LNCaP clone FGC (cell line): ENCODE results near the gene COL27A1.

ENCODE experiments used
- DNase-seq: peaks from one replicate; pipeline ENCODE4 v3.0.0-alpha.2; 2011; ENCODE audit warnings: low read depth
- H3K4me3 ChIP-seq: 2 replicates; pipeline ENCODE4 v1.5.1; 2011; ENCODE audit warnings: mild to moderate bottlenecking, low read depth, low read length, control low read depth
- CTCF ChIP-seq: IDR thresholded peaks from 2 replicates; pipeline ENCODE4 v1.5.1; 2012; ENCODE audit warnings: mild to moderate bottlenecking; ENCODE audit not compliant: control insufficient read depth, insufficient read depth; ENCODE audit errors: extremely low read depth

Gene COL27A1

GRCh38 chr9:114273461-114273881, 118.1 kb downstream of the COL27A1 start:
- DNase-seq, result no peak
- no peak overlapping the region for H3K4me3 ChIP-seq
- no peak for TF ChIP-seq CTCF

- DNase-seq, result no peak
- H3K4me3 ChIP-seq, result no peak overlapping the region
- TF ChIP-seq CTCF, result no peak
Measured at GRCh38 chr9:114274217-114274616, 118.9 kb downstream of the COL27A1 start.

DNA sequence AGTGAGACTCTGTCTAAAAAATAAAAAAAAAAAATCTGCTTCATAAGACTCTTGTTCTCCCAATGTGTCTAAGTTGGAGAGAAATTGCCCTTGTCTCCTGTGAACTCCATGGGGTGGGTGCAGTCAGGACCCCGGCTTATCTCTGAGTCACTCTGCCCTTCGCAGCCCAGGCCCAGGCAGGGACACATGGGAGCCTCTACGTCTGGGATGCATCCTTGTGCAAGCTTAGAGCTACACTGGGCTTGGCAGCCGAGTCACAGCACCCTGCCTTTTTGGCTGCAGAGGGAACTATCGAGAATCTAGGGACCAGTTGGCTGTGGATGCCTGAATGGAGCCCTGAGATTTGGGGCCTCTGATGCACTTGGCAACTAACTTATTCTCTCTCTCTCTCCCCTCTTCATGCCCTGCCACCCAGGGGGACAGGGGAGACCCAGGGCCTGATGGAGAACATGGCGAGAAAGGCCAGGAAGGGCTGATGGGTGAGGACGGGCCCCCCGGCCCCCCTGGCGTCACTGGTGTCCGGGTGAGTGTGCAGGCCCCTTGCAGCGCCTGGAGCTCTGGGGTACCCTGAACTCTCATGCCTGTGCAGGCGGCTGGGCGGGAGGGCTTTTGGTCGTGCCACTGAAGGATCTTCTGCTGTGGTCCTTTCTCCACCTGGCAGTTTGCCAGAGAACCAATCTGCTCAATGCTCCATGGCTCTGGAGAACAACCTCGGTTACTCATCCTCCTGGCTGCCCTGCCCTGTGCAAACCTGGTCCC, 120.1 kb downstream of the COL27A1 start:
- TF ChIP-seq CTCF, result no peak
- no peak for DNase-seq
- no peak overlapping the region for H3K4me3 ChIP-seq

DNA sequence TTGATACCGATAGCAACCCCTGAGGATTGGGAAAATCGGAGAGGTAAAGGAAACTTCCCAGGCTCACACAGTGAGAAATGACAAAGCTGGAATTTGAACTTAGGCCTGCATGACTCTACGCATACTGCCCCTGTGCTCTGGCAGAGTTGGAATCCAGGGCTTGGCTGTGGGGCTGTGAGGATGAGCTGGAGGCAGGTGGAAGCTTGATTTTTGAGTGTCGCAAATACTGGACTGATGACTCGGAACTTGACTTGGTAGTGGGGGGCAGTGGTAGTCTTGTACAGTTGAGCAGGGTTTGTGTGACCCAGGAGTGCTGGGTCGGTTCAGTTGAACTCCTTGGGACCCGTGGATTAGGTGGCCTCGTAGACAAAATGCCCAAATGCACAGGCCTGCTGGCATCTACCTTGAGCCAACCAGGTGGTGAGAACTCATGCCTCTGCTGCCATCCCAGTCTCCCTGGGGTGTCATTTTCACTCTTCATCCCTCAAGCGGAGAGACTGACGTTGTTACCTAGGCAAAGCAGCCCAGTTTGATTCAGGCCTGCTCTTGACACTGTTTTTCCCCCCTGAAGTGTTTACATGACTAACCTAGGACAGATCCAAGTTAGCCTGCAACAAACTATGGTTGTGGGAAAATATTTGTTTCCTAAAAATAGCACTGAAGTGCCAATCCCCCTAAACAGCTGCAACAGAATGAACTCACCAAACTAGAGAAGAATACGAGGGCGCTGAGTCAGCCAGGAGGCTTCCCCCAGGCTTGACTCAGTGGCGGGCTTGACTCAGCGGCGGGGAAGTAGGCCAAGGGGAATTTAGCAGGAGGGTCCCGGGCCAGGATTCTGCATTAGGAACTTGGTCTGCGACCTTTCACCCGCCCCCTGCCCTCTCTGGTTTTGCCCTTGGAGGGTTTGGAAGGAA, 121.8 kb downstream of the COL27A1 start:
- no peak for TF ChIP-seq CTCF
- H3K4me3 ChIP-seq, result no peak overlapping the region
- DNase-seq, result no peak

GRCh38 chr9:114278356-114278755, 123.0 kb downstream of the COL27A1 start:
- TF ChIP-seq CTCF, result no peak
- H3K4me3 ChIP-seq, result no peak overlapping the region

DNA sequence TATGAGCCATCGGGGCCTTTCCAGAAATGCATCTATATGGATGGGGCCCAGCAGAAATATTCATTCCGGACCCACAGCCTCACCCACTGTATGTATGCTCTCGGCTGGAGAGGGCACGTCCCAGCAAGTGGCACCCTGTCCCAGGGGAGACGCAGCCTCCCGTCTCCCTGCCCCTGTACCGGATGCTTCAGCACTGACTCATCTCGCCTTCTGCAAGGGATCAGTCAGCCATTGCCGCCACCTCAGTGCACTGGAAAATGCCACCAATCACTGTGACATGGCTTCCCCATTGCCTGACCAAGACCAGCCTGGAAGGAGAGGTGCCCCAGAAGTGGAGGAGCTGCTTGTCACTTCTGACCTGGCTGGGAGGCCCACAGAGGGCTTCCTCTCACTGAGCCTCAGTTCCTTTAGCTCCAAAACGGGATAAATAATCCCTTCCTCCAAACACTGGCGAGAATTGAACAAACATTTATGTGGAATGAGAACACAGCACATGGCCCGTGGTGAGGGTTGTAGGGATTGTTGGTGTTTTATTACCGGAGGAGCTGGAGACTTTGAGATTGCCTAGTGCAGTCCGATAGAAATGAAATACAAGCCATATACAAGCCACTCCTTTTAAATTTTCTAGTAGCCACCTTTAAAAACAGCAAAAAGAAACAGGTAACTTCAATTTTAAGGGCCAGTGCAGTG, 123.7 kb downstream of the COL27A1 start:
- no peak overlapping the region for H3K4me3 ChIP-seq
- no peak for TF ChIP-seq CTCF
- DNase-seq, result no peak

More at GRCh38 chr9:114278356-114278755, 123.0 kb downstream of the COL27A1 start:
- DNase-seq, result no peak
